Measurements from ENCODE around the gene UCK1.

UCK1 gene

DNA sequence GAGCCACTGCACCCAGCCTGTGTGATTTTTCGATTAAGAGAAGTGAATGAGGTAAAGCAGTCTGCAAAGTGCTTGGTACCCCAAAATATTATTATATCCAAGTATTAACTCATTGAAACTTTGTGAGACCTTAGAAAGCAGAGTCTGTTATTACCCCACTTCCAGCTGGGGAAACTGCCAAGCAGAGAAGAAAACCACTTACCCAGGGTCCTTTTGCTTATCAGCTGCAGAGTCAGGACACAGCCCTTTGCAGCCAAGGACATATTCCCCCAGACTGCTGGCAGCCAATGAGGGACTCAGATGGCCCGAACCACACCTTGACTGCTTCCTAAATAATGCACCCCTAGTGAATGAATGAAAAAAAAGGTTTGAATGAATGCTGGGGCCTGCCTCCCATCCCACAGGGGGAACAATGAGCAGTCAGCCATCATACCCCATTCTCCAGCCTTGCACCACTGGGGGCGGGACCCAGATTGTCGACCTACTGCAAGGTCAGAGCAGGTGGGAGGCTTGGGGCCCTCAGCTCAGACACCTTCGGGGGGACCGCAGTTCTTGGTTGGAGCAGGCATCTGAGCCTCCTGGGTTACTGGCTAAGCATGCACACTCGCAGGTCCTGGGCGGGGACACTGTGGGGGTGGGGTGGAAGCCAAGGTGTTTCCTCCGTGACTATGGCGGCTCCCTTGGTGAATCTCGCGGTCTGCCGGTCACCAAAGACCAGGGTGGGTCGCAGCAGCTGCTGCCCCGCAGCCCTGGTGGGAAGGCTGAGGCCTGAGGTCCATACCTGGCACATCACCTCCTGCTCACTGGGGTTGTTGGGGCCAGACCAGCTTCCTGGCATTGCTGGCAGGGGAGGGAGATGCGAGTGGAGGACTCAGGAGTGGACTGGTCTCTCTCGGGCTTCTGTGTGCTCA is 43.9 kb upstream of the UCK1 start:
- Histone ChIP-seq H3K4me2 (no peak overlapping the region), H3K4me1 (ENCODE audit: low read depth, poor library complexity, severe bottlenecking) (no peaks in the 10 kb centered on the region), H3K27me3 (ENCODE audit: insufficient read depth, low read depth) (no peaks in the 10 kb centered on the region), H3K36me3 (ENCODE audit: insufficient read depth) (peaks cover 3% of the 10 kb centered on the region; the same call in 1 of the 2 replicates), H3K27ac (no peak overlapping the region), H3K9ac (no peak overlapping the region), H4K20me1 (ENCODE audit: insufficient read depth) (no peaks in the 10 kb centered on the region), H2AFZ (ENCODE audit: low read depth) (no peak overlapping the region), H3K79me2 (ENCODE audit: insufficient read depth, low read depth) (no peaks in the 10 kb centered on the region), H3K4me3 (IDR thresholded peaks at IDR 0.05; ENCODE audit: insufficient read depth, low read depth, low read length) (no peak overlapping the region)
- TF ChIP-seq, protein P1, sequence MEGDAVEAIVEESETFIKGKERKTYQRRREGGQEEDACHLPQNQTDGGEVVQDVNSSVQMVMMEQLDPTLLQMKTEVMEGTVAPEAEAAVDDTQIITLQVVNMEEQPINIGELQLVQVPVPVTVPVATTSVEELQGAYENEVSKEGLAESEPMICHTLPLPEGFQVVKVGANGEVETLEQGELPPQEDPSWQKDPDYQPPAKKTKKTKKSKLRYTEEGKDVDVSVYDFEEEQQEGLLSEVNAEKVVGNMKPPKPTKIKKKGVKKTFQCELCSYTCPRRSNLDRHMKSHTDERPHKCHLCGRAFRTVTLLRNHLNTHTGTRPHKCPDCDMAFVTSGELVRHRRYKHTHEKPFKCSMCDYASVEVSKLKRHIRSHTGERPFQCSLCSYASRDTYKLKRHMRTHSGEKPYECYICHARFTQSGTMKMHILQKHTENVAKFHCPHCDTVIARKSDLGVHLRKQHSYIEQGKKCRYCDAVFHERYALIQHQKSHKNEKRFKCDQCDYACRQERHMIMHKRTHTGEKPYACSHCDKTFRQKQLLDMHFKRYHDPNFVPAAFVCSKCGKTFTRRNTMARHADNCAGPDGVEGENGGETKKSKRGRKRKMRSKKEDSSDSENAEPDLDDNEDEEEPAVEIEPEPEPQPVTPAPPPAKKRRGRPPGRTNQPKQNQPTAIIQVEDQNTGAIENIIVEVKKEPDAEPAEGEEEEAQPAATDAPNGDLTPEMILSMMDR (conservative IDR thresholded peaks at IDR 0.05; ENCODE audit: low read depth, low read length): no peak

DNA sequence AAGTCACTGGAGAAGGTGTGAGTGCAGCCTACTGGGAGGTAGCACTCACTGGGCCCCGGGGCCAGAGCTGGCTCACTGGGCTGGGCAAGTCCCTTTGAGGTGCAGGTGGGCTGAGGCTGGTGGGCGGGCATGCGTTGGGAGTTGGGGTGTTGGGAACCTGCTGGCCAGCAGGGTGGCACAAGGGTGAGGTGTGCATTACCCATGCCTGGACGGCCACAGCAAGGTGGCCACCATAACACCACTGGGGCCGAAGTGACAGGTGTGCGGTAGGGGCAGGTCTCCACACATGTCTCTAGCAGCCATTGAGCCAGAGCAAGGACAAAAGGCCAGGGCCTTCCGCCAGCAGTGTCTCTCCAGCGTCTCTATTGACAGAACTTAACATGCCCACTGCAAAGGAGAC is 36.8 kb upstream of the UCK1 start:
- Histone ChIP-seq H3K36me3 (ENCODE audit: insufficient read depth) (peaks cover 3% of the 10 kb centered on the region; the same call in 1 of the 2 replicates), H3K4me3 (IDR thresholded peaks at IDR 0.05; ENCODE audit: insufficient read depth, low read depth, low read length) (no peak overlapping the region), H4K20me1 (ENCODE audit: insufficient read depth) (no peaks in the 10 kb centered on the region), H3K79me2 (ENCODE audit: insufficient read depth, low read depth) (no peaks in the 10 kb centered on the region), H2AFZ (ENCODE audit: low read depth) (no peak overlapping the region), H3K27me3 (ENCODE audit: insufficient read depth, low read depth) (no peaks in the 10 kb centered on the region), H3K4me1 (ENCODE audit: low read depth, poor library complexity, severe bottlenecking) (no peaks in the 10 kb centered on the region), H3K27ac (no peak overlapping the region), H3K9ac (no peak overlapping the region), H3K4me2 (no peak overlapping the region)
- TF ChIP-seq, protein P1 (conservative IDR thresholded peaks at IDR 0.05; ENCODE audit: low read depth, low read length): no peak

DNA sequence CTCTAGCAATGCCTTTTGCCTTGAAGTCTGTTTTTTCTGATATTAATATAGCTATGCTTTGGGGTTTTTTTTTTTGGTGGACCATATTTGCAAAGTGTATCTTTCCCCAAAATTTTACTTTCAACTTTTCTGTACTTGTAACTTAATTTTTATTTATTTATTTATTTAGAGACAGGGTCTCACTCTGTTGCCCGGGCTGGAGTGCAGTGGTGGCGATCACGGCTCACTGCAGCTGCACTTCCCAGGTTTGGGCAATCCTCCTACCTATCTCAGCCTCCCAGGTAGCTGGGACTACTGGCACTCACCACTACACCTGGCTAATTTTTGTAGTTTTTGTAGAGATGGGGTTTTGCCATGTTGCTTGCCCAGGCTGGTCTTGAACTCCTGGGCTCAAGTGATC is 35.1 kb upstream of the UCK1 start:
- TF ChIP-seq, protein P1 (conservative IDR thresholded peaks at IDR 0.05; ENCODE audit: low read depth, low read length): no peak
- no peak overlapping the region for H3K27ac ChIP-seq
- no peaks in the 10 kb centered on the region for H3K36me3 ChIP-seq (ENCODE audit: insufficient read depth)
- no peaks in the 10 kb centered on the region for H3K27me3 ChIP-seq (ENCODE audit: insufficient read depth, low read depth)
- H3K79me2 ChIP-seq (ENCODE audit: insufficient read depth, low read depth): no peaks in the 10 kb centered on the region
- no peak overlapping the region for H2AFZ ChIP-seq (ENCODE audit: low read depth)
- no peaks in the 10 kb centered on the region for H3K4me1 ChIP-seq (ENCODE audit: low read depth, poor library complexity, severe bottlenecking)
- H3K4me2 ChIP-seq: no peak overlapping the region
- H3K9ac ChIP-seq: no peak overlapping the region
- H4K20me1 ChIP-seq (ENCODE audit: insufficient read depth): no peaks in the 10 kb centered on the region
- H3K4me3 ChIP-seq (IDR thresholded peaks at IDR 0.05; ENCODE audit: insufficient read depth, low read depth, low read length): no peak overlapping the region

DNA sequence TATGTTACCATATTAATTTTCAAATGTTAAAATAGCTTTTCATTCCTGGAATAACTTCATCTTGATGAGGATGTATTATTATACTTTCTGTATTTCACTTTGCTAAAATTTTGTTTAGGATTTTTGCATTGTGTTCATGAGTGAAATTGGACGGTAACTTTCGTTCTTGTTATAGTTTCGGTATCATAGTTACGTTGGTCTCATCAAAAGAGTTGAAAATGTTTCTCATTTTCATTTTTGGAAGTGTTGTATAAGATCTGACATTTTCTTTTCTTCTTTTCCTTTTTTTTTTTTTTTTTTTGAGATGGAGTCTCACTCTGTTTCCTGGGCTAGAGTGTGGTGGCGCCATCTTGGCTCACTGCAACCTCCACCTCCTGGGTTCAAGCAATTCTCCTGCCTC is 34.3 kb upstream of the UCK1 start:
- Histone ChIP-seq H3K9ac (no peak overlapping the region), H3K36me3 (ENCODE audit: insufficient read depth) (no peaks in the 10 kb centered on the region), H3K4me3 (IDR thresholded peaks at IDR 0.05; ENCODE audit: insufficient read depth, low read depth, low read length) (no peak overlapping the region), H2AFZ (ENCODE audit: low read depth) (no peak overlapping the region), H3K79me2 (ENCODE audit: insufficient read depth, low read depth) (no peaks in the 10 kb centered on the region), H3K4me1 (ENCODE audit: low read depth, poor library complexity, severe bottlenecking) (no peaks in the 10 kb centered on the region), H3K27me3 (ENCODE audit: insufficient read depth, low read depth) (no peaks in the 10 kb centered on the region), H3K27ac (no peak overlapping the region), H4K20me1 (ENCODE audit: insufficient read depth) (no peaks in the 10 kb centered on the region), H3K4me2 (no peak overlapping the region)
- TF ChIP-seq, protein P1 (conservative IDR thresholded peaks at IDR 0.05; ENCODE audit: low read depth, low read length): no peak

Data from KMS-11 (cell line).